Ovary (tissue), 3 donors: ENCODE results near the gene NLK.

ENCODE experiments used
- EP300 ChIP-seq: sonication (generic); formaldehyde crosslinking; IDR thresholded peaks from one replicate; pipeline ENCODE4 v1.6.1; 2017; ENCODE audit warnings: antibody characterized with exemption
- POLR2A ChIP-seq: fragments of 450-650 bp; IDR thresholded peaks from one replicate; pipeline ENCODE4 v1.6.1; 2017; ENCODE audit warnings: antibody characterized with exemption, mild to moderate bottlenecking, moderate library complexity
- TF ChIP-seq, protein P1 (sequence below), 3 donors: fragments of 450-650 bp in 2 of 3; fragments of 200-600 bp in 1 of 3; IDR thresholded peaks; one replicate each; pipeline versions ENCODE4 v1.5.1 to v1.8.0; 2016 to 2022; ENCODE audit warnings: antibody characterized with exemption in 3 of 3, mild to moderate bottlenecking in 1 of 3
- donor health status: DM: no; HTN: no; CAD: no.

- TF ChIP-seq, protein P1, sequence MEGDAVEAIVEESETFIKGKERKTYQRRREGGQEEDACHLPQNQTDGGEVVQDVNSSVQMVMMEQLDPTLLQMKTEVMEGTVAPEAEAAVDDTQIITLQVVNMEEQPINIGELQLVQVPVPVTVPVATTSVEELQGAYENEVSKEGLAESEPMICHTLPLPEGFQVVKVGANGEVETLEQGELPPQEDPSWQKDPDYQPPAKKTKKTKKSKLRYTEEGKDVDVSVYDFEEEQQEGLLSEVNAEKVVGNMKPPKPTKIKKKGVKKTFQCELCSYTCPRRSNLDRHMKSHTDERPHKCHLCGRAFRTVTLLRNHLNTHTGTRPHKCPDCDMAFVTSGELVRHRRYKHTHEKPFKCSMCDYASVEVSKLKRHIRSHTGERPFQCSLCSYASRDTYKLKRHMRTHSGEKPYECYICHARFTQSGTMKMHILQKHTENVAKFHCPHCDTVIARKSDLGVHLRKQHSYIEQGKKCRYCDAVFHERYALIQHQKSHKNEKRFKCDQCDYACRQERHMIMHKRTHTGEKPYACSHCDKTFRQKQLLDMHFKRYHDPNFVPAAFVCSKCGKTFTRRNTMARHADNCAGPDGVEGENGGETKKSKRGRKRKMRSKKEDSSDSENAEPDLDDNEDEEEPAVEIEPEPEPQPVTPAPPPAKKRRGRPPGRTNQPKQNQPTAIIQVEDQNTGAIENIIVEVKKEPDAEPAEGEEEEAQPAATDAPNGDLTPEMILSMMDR (IDR thresholded peaks at IDR 0.05), result no peak
- TF ChIP-seq POLR2A (no peak), EP300 (no peak)
Observed at GRCh38 chr17:28033972-28034714, 8.3 kb upstream of the NLK start.
